Heart left ventricle (tissue), 16 donors: Measurements from ENCODE around the gene USP10. TPM values are rescaled to one million over a fixed set of nuclear protein-coding genes. Genes with fewer than 3 reads are reported as not detected.
"Not testable (repeated sequence)": the region's sequence is repeated elsewhere in the genome, so short reads cannot be mapped to it uniquely, and the experiment has no call there.

ENCODE experiments used
- ATAC-seq, 4 donors: fragments of 200-7000 bp; cut with Tn5 transposase; one replicate each; pipeline ENCODE4 v1.9.1; 2020 to 2022; ENCODE audit warnings: moderate library complexity in 4 of 4, mild to moderate bottlenecking in 3 of 4, moderate number of reproducible peaks in 1 of 4
- DNase-seq, 5 donors: peaks; one replicate each; pipeline ENCODE4 v3.0.0-alpha.2; 2020
- H3K27ac ChIP-seq, 12 donors: fragments of 200-600 bp; sonication (generic) in 4 of 12; one replicate each; pipeline versions ENCODE4 v1.5.0 to v1.8.0; 2016 to 2022; ENCODE audit warnings: mild to moderate bottlenecking in 2 of 12
- H3K27me3 ChIP-seq, 9 donors: fragments of 200-600 bp; sonication (generic) in 2 of 9; one replicate each; pipeline versions ENCODE4 v1.5.1 to v1.8.0; 2016 to 2022; ENCODE audit warnings: mild to moderate bottlenecking in 3 of 9
- H3K36me3 ChIP-seq, 9 donors: fragments of 200-600 bp; sonication (generic) in 2 of 9; one replicate each; pipeline versions ENCODE4 v1.5.0 to v1.8.0; 2018 to 2022; ENCODE audit warnings: mild to moderate bottlenecking in 2 of 9
- H3K4me1 ChIP-seq, 12 donors: fragments of 200-600 bp; sonication (generic) in 4 of 12; one replicate each; pipeline versions ENCODE4 v1.5.0 to v1.8.0; 2016 to 2022; ENCODE audit warnings: mild to moderate bottlenecking in 3 of 12
- H3K4me3 ChIP-seq, 12 donors: fragments of 200-600 bp; sonication (generic) in 4 of 12; one replicate each; pipeline versions ENCODE4 v1.5.0 to v1.8.0; 2017 to 2022; ENCODE audit warnings: mild to moderate bottlenecking in 9 of 12, moderate library complexity in 4 of 12
- H3K9me3 ChIP-seq, 12 donors: fragments of 200-600 bp; sonication (generic) in 4 of 12; one replicate each; pipeline versions ENCODE4 v1.5.0 to v1.8.0; 2016 to 2022; ENCODE audit warnings: mild to moderate bottlenecking in 1 of 12
- CTCF ChIP-seq, 12 donors: fragments of 200-600 bp; sonication (generic) in 4 of 12; IDR thresholded peaks; one replicate each; pipeline versions ENCODE4 v1.5.0 to v1.8.0; 2018 to 2022; ENCODE audit warnings: antibody characterized with exemption in 12 of 12, mild to moderate bottlenecking in 5 of 12
- POLR2A ChIP-seq, 2 donors: fragments of 450-650 bp; IDR thresholded peaks; one replicate each; pipeline ENCODE4 v1.6.1; 2017; ENCODE audit warnings: antibody characterized with exemption in 2 of 2, mild to moderate bottlenecking in 2 of 2, moderate library complexity in 2 of 2
- WGBS, 4 donors: extraction: QIAGEN DNeasy Blood & Tissue Kit in 2 of 4; methylation state at CpG; one replicate each; pipeline versions ENCODE4 v1.1.5 to v1.1.7; 2013 to 2018; 5-methylcytosine and 5-hydroxymethylcytosine counted together
- intact Hi-C, 10 donors: fragments of 100-400 bp; cut with DNase I; formaldehyde crosslinking; loops; one replicate each; pipeline versions ENCODE4 v1.11.1 to v1.14.2; 2022
- polyA plus RNA-seq, 2 donors: library from polyadenylated mRNA; stranded (reverse); fragments of 200-250 nt; gene quantifications; one replicate each; pipeline ENCODE4 v1.2.3, GENCODE V29; 2013
- total RNA-seq, 9 donors: library from RNA; depleted of rRNA in 2 of 9; stranded (reverse); fragments of >200 nt in 2 of 9; fragmentation: NEBNext Ultra II Directional in 3 of 9; extraction: Animal tissue kit (Norgen Biotek cat#: 25700) in 3 of 9; gene quantifications; one replicate each; pipeline versions ENCODE4 v1.1.0 to v1.2.4, GENCODE V29; 2016 to 2023
- donor health status: ischemic (EF 13 %, LVEDD 7.1; RV severe dilation, severe dysfunction).
- donor health status: healthy with polysubstance abuse.
- donor health status: DM: no; HTN: yes; CAD: no.
- donor health status: DM: no; HTN: no; CAD: no.
- donor health status: ischemic (EF 25% LVEDD 6.9; RV normal size, moderate dysfunction).
- donor health status: ischemic (EF 25% LVEDD 5.7; RV mildly dilated, moderate dysfunction).
- donor health status: healthy.
- donor health status: DM: yes; HTN: yes; CAD: no.
- donor health status: ischemic (EF 35%, LVEDD 5.7; RV mildly dilated, moderate dysfunction).
- donor health status: nonischemic (EF 11% LVEDD 7.7; RV severe dilation, severe dysfunction).
- donor health status: DM: yes; HTN: yes; CAD: no.
- donor health status: PGD.
- donor health status: ischemic (EF 29% LVEDD 5.4; RV normal size, mild dysfunction).
- donor health status: nonischemic (EF 23%, LVEDD 6.1; RV moderate dilation, normal function).

USP10 gene
- total and polyA plus RNA-seq, 11 donors, result 17.8 to 73.5 (median 61.6) TPM

DNA sequence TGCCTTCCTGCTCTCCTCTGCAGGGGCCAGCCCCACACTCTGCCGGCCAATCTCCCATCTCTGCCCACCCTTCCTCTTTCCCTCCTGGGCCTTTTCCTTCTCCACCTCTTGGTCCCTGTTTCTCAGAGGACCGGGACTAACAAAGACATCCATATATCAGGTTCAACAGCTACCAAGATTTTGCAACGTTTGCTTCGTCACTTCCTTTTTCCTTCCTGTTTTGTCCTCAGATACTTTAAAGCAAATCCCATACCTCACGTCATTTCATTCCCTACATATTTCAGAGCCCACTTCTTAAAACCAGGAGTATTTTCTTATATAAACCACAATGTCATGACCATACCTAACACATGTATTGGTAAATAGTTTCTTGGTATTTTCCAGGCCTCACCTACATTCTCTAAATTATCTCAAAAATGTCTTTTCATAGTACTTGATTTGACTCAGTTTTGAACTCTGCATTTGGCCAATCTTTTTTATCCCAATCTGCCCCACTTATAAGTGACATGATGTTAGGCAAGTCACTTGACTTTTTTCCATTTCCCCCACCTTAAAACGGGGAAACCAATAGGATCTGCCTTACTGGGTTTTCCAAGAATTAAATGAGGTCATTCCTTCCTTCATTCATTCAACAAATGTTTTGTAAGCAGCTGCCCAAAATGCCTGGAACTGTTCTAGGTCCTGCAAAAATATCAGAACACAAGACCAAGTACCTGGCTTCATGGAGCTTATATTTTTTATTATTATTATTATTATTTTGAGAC lies 7.2 kb upstream of the USP10 start:
- H3K36me3 ChIP-seq, result no peaks in the 10 kb centered on the region
- H3K4me3 ChIP-seq, result peak overlapping the region in 1 of 12 donors; percentile 13
- peaks cover 0 to 11% (median 0%) of the 10 kb centered on the region in 12 donors for H3K4me1 ChIP-seq
- WGBS, 4 donors, result 56 to 64% (median 59%) methylated on average over 6 of the region's 6 CpGs
- no peak for DNase-seq
- H3K27me3 ChIP-seq, result no peaks in the 10 kb centered on the region
- intact Hi-C loops, result no loop called here
- TF ChIP-seq CTCF (IDR thresholded peaks at IDR 0.05) (no peak), POLR2A (IDR thresholded peaks at IDR 0.05) (no peak)
- peak overlapping the region in 1 of 12 donors; percentile 59 for H3K27ac ChIP-seq
- no peak for ATAC-seq
- H3K9me3 ChIP-seq, result no peaks in the 10 kb centered on the region

DNA sequence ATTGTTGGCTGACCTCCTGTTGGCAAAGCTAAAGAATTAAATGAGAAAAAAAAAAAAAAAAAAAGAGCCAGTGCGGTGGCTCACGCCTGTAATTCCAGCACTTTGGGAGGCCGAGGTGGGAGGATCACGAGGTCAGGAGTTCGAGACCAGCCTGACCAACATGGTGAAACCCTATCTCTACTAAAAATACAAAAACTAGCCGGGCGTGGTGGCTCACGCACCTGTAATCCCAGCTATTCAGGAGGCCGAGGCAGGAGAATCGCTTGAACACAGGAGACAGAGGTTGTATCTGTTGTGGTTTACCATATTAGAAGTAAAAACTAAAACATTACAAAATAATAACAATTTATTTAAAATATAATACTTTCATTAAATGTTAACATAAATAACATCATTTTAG lies 5.9 kb upstream of the USP10 start:
- WGBS, 4 donors, result 91 to 96% (median 94%) methylated on average over 10 of the region's 10 CpGs
- H3K9me3 ChIP-seq, H3K27ac ChIP-seq, H3K36me3 ChIP-seq, H3K4me3 ChIP-seq, intact Hi-C loops, ATAC-seq, DNase-seq, H3K27me3 ChIP-seq: not testable (repeated sequence)
- H3K4me1 ChIP-seq, result peaks cover 0 to 11% (median 0%) of the 10 kb centered on the region in 12 donors

GRCh38 chr16:84694980-84695379 lies 4.8 kb upstream of the USP10 start:
- Histone ChIP-seq H3K27ac (no peak overlapping the region), H3K36me3 (no peaks in the 10 kb centered on the region), H3K9me3 (no peaks in the 10 kb centered on the region), H3K4me3 (no peak overlapping the region), H3K4me1 (peaks cover 0 to 17% (median 5%) of the 10 kb centered on the region in 12 donors), H3K27me3 (no peaks in the 10 kb centered on the region)
- intact Hi-C loops, result no loop called here
- no peak for TF ChIP-seq POLR2A (IDR thresholded peaks at IDR 0.05)
- 94 to 96% (median 95%) methylated on average over 2 of the region's 2 CpGs for WGBS, 4 donors
- DNase-seq, result no peak
- ATAC-seq, result no peak

GRCh38 chr16:84699147-84699711 lies 571 bp upstream of the USP10 start:
- intact Hi-C loops, result loop anchor here in 1 of 10 donors (2.0 kb wide), 1 partner anchor 26 kb away; no protein-coding TSS in a partner anchor
- Histone ChIP-seq H3K9me3 (no peaks in the 10 kb centered on the region), H3K4me3 (peak overlapping the region; percentile 72 to 99 (median 98)), H3K36me3 (no peaks in the 10 kb centered on the region), H3K4me1 (peaks cover 0 to 34% (median 17%) of the 10 kb centered on the region in 12 donors), H3K27me3 (no peaks in the 10 kb centered on the region), H3K27ac (peak overlapping the region in 9 of 12 donors; percentile 50 to 93 (median 81))
- ATAC-seq, result no peak
- TF ChIP-seq CTCF (IDR thresholded peaks at IDR 0.05) (no peak), POLR2A (IDR thresholded peaks at IDR 0.05) (no peak)
- DNase-seq, result no peak
- 24 to 28% (median 25%) methylated on average over 24 to 29 of the region's 29 CpGs for WGBS, 4 donors
